HepG2 (cell line): ENCODE results near the gene ZNF326. TPM values are rescaled to one million over a fixed set of nuclear protein-coding genes. Genes with fewer than 3 reads are reported as not detected.

ENCODE experiments used
- CHD2 ChIP-seq: IDR thresholded peaks from 2 replicates; pipeline ENCODE4 v1.6.1; 2011; ENCODE audit warnings: low read depth, low read length, improper control_type of control experiment
- ETV6 ChIP-seq: sonication (generic); formaldehyde crosslinking; conservative IDR thresholded peaks from 2 replicates; pipeline ENCODE4 v1.4.0; 2020; ENCODE audit warnings: missing genetic modification reagents
- MAFF ChIP-seq: IDR thresholded peaks from 2 replicates; pipeline ENCODE4 v1.6.1; 2011; ENCODE audit warnings: low read depth, low read length, improper control_type of control experiment
- NR3C1 ChIP-seq: sonication (generic); formaldehyde crosslinking; IDR thresholded peaks from 2 replicates; pipeline ENCODE4 v1.4.0; 2020; ENCODE audit warnings: missing genetic modification reagents
- POLR2A ChIP-seq, 2 experiments: IDR thresholded peaks; 2 replicates each; pipeline ENCODE4 v1.6.1; 2011; ENCODE audit warnings: low read depth in 2 of 2, low read length in 2 of 2, mild to moderate bottlenecking in 1 of 2, moderate library complexity in 1 of 2; ENCODE audit not compliant: insufficient read depth in 1 of 2
- RARG ChIP-seq: sonication (generic); formaldehyde crosslinking; IDR thresholded peaks from 2 replicates; pipeline ENCODE4 v1.4.0; 2020; ENCODE audit warnings: low read depth, mild to moderate bottlenecking, missing genetic modification reagents
- SMC3 ChIP-seq: IDR thresholded peaks from 2 replicates; pipeline ENCODE4 v1.6.1; 2011; ENCODE audit warnings: low read length, improper control_type of control experiment
- TBX3 ChIP-seq: fragments of 450-650 bp; IDR thresholded peaks from 2 replicates; pipeline ENCODE4 v1.6.1; 2017; ENCODE audit warnings: antibody characterized with exemption, mild to moderate bottlenecking, inconsistent platforms, borderline replicate concordance
- TEF ChIP-seq: sonication (generic); formaldehyde crosslinking; IDR thresholded peaks from 2 replicates; pipeline ENCODE4 v1.5.0; 2020; ENCODE audit warnings: missing genetic modification reagents
- ZFP37 ChIP-seq: sonication (generic); formaldehyde crosslinking; IDR thresholded peaks from 2 replicates; pipeline ENCODE4 v1.4.0; 2020; ENCODE audit warnings: missing genetic modification reagents, borderline replicate concordance
- ZFYVE20 ChIP-seq: sonication (generic); formaldehyde crosslinking; IDR thresholded peaks from 2 replicates; pipeline ENCODE4 v1.8.0; 2023; ENCODE audit warnings: low read depth, mild to moderate bottlenecking, moderate library complexity, missing genetic modification reagents, borderline replicate concordance
- ZNF234 ChIP-seq: sonication (generic); formaldehyde crosslinking; conservative IDR thresholded peaks from 2 replicates; pipeline ENCODE4 v1.5.1; 2020; ENCODE audit warnings: mild to moderate bottlenecking, missing genetic modification reagents
- ZNF264 ChIP-seq: sonication (generic); formaldehyde crosslinking; IDR thresholded peaks from 2 replicates; pipeline ENCODE4 v1.4.0; 2020; ENCODE audit warnings: missing genetic modification reagents
- ZNF550 ChIP-seq: sonication (generic); formaldehyde crosslinking; IDR thresholded peaks from 2 replicates; pipeline ENCODE4 v1.4.0; 2020; ENCODE audit warnings: mild to moderate bottlenecking, missing genetic modification reagents, borderline replicate concordance
- ZNF772 ChIP-seq: sonication (generic); formaldehyde crosslinking; IDR thresholded peaks from 2 replicates; pipeline ENCODE4 v1.5.0; 2020; ENCODE audit warnings: mild to moderate bottlenecking, missing genetic modification reagents
- ZZZ3 ChIP-seq: sonication (generic); formaldehyde crosslinking; IDR thresholded peaks from 2 replicates; pipeline ENCODE4 v1.4.0; 2020; ENCODE audit warnings: missing genetic modification reagents, mild to moderate bottlenecking, borderline replicate concordance
- polyA plus RNA-seq, 8 experiments: library from polyadenylated mRNA; depleted of rRNA in 3 of 8; stranded (reverse) in 7 of 8; unstranded in 1 of 8; fragments of >200 nt; fragmentation: Illumina TruSeq in 4 of 8; extraction: Trizol in 4 of 8; gene quantifications; 2 replicates each; pipeline versions ENCODE4 v1.2.1 to v1.2.3, GENCODE V29; 2011 to 2016; ENCODE audit warnings: low read depth in 4 of 8, missing spikeins in 1 of 8, mixed read lengths in 1 of 8; ENCODE audit not compliant: insufficient read depth in 1 of 8
- total RNA-seq, 5 experiments: library from RNA; depleted of rRNA; stranded (reverse); fragments of >200 nt; fragmentation: Illumina TruSeq; extraction: Trizol; gene quantifications; 2 replicates each; pipeline ENCODE4 v1.2.3, GENCODE V29; 2016; ENCODE audit warnings: low read depth in 1 of 5
- TF ChIP-seq, protein P1 (sequence below), 2 experiments: sonication (generic) in 1 of 2; formaldehyde crosslinking in 1 of 2; IDR thresholded peaks; 2 replicates each; pipeline versions ENCODE4 v1.6.1 to v1.9.0; 2014 to 2022; ENCODE audit warnings: antibody characterized with exemption in 1 of 2, borderline replicate concordance in 1 of 2, inconsistent platforms in 1 of 2, low read depth in 1 of 2, missing genetic modification reagents in 1 of 2
- TF ChIP-seq, protein P2 (sequence below): sonication (generic); formaldehyde crosslinking; IDR thresholded peaks from 2 replicates; pipeline ENCODE4 v1.9.0; 2022; ENCODE audit warnings: low read depth, missing genetic modification reagents
- TF ChIP-seq, protein P3 (sequence below): sonication (generic); formaldehyde crosslinking; IDR thresholded peaks from 2 replicates; pipeline ENCODE4 v1.9.0; 2021; ENCODE audit warnings: missing genetic modification reagents, mild to moderate bottlenecking, borderline replicate concordance

The ZNF326 gene
- total and polyA plus RNA-seq, 2 of the 13 experiments (the other 11 are each of a cell fraction or from before 2014, with no cell fraction given) = 6.3 to 16.4 TPM

- TF ChIP-seq, protein P1, sequence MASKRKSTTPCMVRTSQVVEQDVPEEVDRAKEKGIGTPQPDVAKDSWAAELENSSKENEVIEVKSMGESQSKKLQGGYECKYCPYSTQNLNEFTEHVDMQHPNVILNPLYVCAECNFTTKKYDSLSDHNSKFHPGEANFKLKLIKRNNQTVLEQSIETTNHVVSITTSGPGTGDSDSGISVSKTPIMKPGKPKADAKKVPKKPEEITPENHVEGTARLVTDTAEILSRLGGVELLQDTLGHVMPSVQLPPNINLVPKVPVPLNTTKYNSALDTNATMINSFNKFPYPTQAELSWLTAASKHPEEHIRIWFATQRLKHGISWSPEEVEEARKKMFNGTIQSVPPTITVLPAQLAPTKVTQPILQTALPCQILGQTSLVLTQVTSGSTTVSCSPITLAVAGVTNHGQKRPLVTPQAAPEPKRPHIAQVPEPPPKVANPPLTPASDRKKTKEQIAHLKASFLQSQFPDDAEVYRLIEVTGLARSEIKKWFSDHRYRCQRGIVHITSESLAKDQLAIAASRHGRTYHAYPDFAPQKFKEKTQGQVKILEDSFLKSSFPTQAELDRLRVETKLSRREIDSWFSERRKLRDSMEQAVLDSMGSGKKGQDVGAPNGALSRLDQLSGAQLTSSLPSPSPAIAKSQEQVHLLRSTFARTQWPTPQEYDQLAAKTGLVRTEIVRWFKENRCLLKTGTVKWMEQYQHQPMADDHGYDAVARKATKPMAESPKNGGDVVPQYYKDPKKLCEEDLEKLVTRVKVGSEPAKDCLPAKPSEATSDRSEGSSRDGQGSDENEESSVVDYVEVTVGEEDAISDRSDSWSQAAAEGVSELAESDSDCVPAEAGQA (IDR thresholded peaks at IDR 0.05; ENCODE audit: low read depth) = no peak
- TF ChIP-seq, protein P1 (CRISPR knock-in tag; IDR thresholded peaks at IDR 0.05; ENCODE audit: borderline replicate concordance) = peak; percentile 84; the same call in 1 of the 2 replicates
- no peak for TF ChIP-seq SMC3
- TF ChIP-seq ZNF264 (CRISPR knock-in tag) = no peak; the same call in none of the 2 replicates
- no peak for TF ChIP-seq ZZZ3
- TF ChIP-seq ZFYVE20 (CRISPR knock-in tag) = no peak
- TF ChIP-seq, protein P2, sequence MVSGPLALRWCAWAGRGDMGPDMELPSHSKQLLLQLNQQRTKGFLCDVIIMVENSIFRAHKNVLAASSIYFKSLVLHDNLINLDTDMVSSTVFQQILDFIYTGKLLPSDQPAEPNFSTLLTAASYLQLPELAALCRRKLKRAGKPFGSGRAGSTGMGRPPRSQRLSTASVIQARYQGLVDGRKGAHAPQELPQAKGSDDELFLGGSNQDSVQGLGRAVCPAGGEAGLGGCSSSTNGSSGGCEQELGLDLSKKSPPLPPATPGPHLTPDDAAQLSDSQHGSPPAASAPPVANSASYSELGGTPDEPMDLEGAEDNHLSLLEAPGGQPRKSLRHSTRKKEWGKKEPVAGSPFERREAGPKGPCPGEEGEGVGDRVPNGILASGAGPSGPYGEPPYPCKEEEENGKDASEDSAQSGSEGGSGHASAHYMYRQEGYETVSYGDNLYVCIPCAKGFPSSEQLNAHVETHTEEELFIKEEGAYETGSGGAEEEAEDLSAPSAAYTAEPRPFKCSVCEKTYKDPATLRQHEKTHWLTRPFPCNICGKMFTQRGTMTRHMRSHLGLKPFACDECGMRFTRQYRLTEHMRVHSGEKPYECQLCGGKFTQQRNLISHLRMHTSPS (CRISPR knock-in tag) = no peak
- TF ChIP-seq, protein P3, sequence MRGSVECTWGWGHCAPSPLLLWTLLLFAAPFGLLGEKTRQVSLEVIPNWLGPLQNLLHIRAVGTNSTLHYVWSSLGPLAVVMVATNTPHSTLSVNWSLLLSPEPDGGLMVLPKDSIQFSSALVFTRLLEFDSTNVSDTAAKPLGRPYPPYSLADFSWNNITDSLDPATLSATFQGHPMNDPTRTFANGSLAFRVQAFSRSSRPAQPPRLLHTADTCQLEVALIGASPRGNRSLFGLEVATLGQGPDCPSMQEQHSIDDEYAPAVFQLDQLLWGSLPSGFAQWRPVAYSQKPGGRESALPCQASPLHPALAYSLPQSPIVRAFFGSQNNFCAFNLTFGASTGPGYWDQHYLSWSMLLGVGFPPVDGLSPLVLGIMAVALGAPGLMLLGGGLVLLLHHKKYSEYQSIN (CRISPR knock-in tag) = no peak
- TF ChIP-seq CHD2 = peak; percentile 74
- TF ChIP-seq RARG = no peak
- TF ChIP-seq NR3C1 (CRISPR knock-in tag) = no peak
- TF ChIP-seq ZNF234 = no peak
- 0 out of 2 replicates have a peak, but pooled peaks have one; percentile 12 for TF ChIP-seq TEF (CRISPR knock-in tag)
- no peak for TF ChIP-seq TBX3
- peak; percentile 75; the same call in 1 of the 2 replicates for TF ChIP-seq ETV6 (CRISPR knock-in tag)
- no peak for TF ChIP-seq ZNF550
- no peak for TF ChIP-seq MAFF
- no peak for TF ChIP-seq ZFP37
- peak; percentile 80; the same call in 1 of the 2 replicates for TF ChIP-seq ZNF772 (CRISPR knock-in tag)
- TF ChIP-seq POLR2A (IDR thresholded peaks at IDR 0.05; ENCODE audit: insufficient read depth in 1 of 2, low read depth in 2 of 2, low read length in 2 of 2) = peak; percentile 96 to 97
Observed at GRCh38 chr1:89994805-89995597, at the start of gene ZNF326 (continued).
